Measurements from ENCODE around the gene PTPRN2.
"Not testable (repeated sequence)": the region's sequence is repeated elsewhere in the genome, so short reads cannot be mapped to it uniquely, and the experiment has no call there.

The PTPRN2 gene

GRCh38 chr7:158419238-158419785, 168.3 kb downstream of the PTPRN2 start:
- DNase-seq (ENCODE audit: low read depth): no peak

- not testable (repeated sequence) for DNase-seq (ENCODE audit: low read depth)
Measured at GRCh38 chr7:158418395-158418794, 169.2 kb downstream of the PTPRN2 start.

GRCh38 chr7:158416283-158416933, 171.2 kb downstream of the PTPRN2 start:
- no peak for DNase-seq (ENCODE audit: low read depth)

- no peak for DNase-seq (ENCODE audit: low read depth)
Measured at GRCh38 chr7:158415316-158415715, 172.3 kb downstream of the PTPRN2 start.

GRCh38 chr7:158414486-158414961, 173.1 kb downstream of the PTPRN2 start:
- DNase-seq (ENCODE audit: low read depth): no peak

GRCh38 chr7:158414002-158414401, 173.6 kb downstream of the PTPRN2 start:
- DNase-seq (ENCODE audit: low read depth): no peak

- DNase-seq (ENCODE audit: low read depth): no peak
Measured at GRCh38 chr7:158411232-158411950, 176.2 kb downstream of the PTPRN2 start.

- no peak for DNase-seq (ENCODE audit: low read depth)
Measured at GRCh38 chr7:158410720-158411119, 176.9 kb downstream of the PTPRN2 start.

- DNase-seq (ENCODE audit: low read depth): no peak
Measured at GRCh38 chr7:158409816-158410330, 177.8 kb downstream of the PTPRN2 start.

- no peak for DNase-seq (ENCODE audit: low read depth)
Measured at GRCh38 chr7:158409120-158409519, 178.5 kb downstream of the PTPRN2 start.

GRCh38 chr7:158408318-158408920, 179.2 kb downstream of the PTPRN2 start:
- no peak for DNase-seq (ENCODE audit: low read depth)

- no peak for DNase-seq (ENCODE audit: low read depth)
Measured at GRCh38 chr7:158407581-158408317, 179.9 kb downstream of the PTPRN2 start.

- no peak for DNase-seq (ENCODE audit: low read depth)
Measured at GRCh38 chr7:158406801-158407200, 180.8 kb downstream of the PTPRN2 start.

GRCh38 chr7:158406364-158406763, 181.3 kb downstream of the PTPRN2 start:
- DNase-seq (ENCODE audit: low read depth): no peak

- DNase-seq (ENCODE audit: low read depth): not testable (repeated sequence)
Measured at GRCh38 chr7:158405771-158406170, 181.9 kb downstream of the PTPRN2 start.

- no peak for DNase-seq (ENCODE audit: low read depth)
Measured at GRCh38 chr7:158405324-158405723, 182.3 kb downstream of the PTPRN2 start.

GRCh38 chr7:158404031-158404761, 183.4 kb downstream of the PTPRN2 start:
- DNase-seq (ENCODE audit: low read depth): no peak

- DNase-seq (ENCODE audit: low read depth): no peak
Measured at GRCh38 chr7:158403013-158403821, 184.4 kb downstream of the PTPRN2 start.

GRCh38 chr7:158402471-158402870, 185.2 kb downstream of the PTPRN2 start:
- DNase-seq (ENCODE audit: low read depth): no peak

GRCh38 chr7:158401826-158402225, 185.8 kb downstream of the PTPRN2 start:
- DNase-seq (ENCODE audit: low read depth): no peak
